Liver (tissue), 9 donors: ENCODE data around the gene COMMD1. TPM values are rescaled to one million over a fixed set of nuclear protein-coding genes. Genes with fewer than 3 reads are reported as not detected.

Experiments used
- DNase-seq: peaks from one replicate; pipeline ENCODE4 v3.0.0-alpha.2; 2017; ENCODE audit warnings: low spot score
- H3K27ac ChIP-seq, 2 donors: one replicate each; pipeline ENCODE4 v1.7.0; 2013; ENCODE audit warnings: inconsistent platforms in 2 of 2, low read length in 2 of 2, control low read depth in 1 of 2, low read depth in 1 of 2, mild to moderate bottlenecking in 1 of 2
- H3K27me3 ChIP-seq, 4 donors: one replicate each; pipeline versions ENCODE4 v1.6.1 to v1.7.0; 2013; ENCODE audit warnings: low read length in 3 of 4, inconsistent platforms in 1 of 4, mild to moderate bottlenecking in 1 of 4, moderate library complexity in 1 of 4; ENCODE audit not compliant: control insufficient read depth in 4 of 4, insufficient read depth in 4 of 4
- H3K36me3 ChIP-seq, 4 donors: one replicate each; pipeline versions ENCODE4 v1.6.1 to v1.7.0; 2013; ENCODE audit warnings: low read length in 3 of 4, mild to moderate bottlenecking in 3 of 4, low read depth in 1 of 4, moderate library complexity in 1 of 4; ENCODE audit not compliant: control insufficient read depth in 4 of 4, insufficient read depth in 3 of 4
- H3K4me1 ChIP-seq, 4 donors: one replicate each; pipeline versions ENCODE4 v1.6.1 to v1.7.0; 2013; ENCODE audit warnings: low read length in 3 of 4, mild to moderate bottlenecking in 3 of 4, moderate library complexity in 1 of 4; ENCODE audit not compliant: control insufficient read depth in 4 of 4, insufficient read depth in 4 of 4
- H3K4me3 ChIP-seq, 3 donors: one replicate each; pipeline versions ENCODE4 v1.6.1 to v1.7.0; 2013; ENCODE audit warnings: low read length in 3 of 3, control low read depth in 1 of 3, low read depth in 1 of 3, mild to moderate bottlenecking in 1 of 3
- H3K9ac ChIP-seq, 2 donors: one replicate each; pipeline ENCODE4 v1.7.0; 2013; ENCODE audit warnings: low read length in 2 of 2, mild to moderate bottlenecking in 2 of 2, moderate library complexity in 2 of 2, control low read depth in 1 of 2, low read depth in 1 of 2
- H3K9me3 ChIP-seq, 4 donors: one replicate each; pipeline versions ENCODE4 v1.6.1 to v1.7.0; 2013; ENCODE audit warnings: low read length in 3 of 4; ENCODE audit not compliant: control insufficient read depth in 4 of 4
- ATF3 ChIP-seq: IDR thresholded peaks from 2 replicates; pipeline ENCODE4 v1.6.1; 2016; ENCODE audit warnings: antibody characterized with exemption
- CTCF ChIP-seq: fragments of 150-350 bp; IDR thresholded peaks from 2 replicates; pipeline ENCODE4 v1.5.1; 2017; ENCODE audit warnings: improper control_type of control experiment, low read depth, low read length; ENCODE audit not compliant: missing input control
- EGR1 ChIP-seq, 2 donors: IDR thresholded peaks; 2 replicates each; pipeline ENCODE4 v1.6.1; 2016 to 2018; ENCODE audit warnings: antibody characterized with exemption in 2 of 2, low read depth in 2 of 2
- FOXA1 ChIP-seq: IDR thresholded peaks from 2 replicates; pipeline ENCODE4 v1.6.1; 2016; ENCODE audit warnings: antibody characterized with exemption
- FOXA2 ChIP-seq: IDR thresholded peaks from 2 replicates; pipeline ENCODE4 v1.6.1; 2016; ENCODE audit warnings: antibody characterized with exemption
- GABPA ChIP-seq, 2 donors: IDR thresholded peaks in 1 of 2; conservative IDR thresholded peaks in 1 of 2; 2 replicates each; pipeline ENCODE4 v1.6.1; 2016; ENCODE audit warnings: antibody characterized with exemption in 2 of 2, mild to moderate bottlenecking in 1 of 2, moderate library complexity in 1 of 2
- HNF4A ChIP-seq, 2 donors: conservative IDR thresholded peaks; 2 replicates each; pipeline ENCODE4 v1.6.1; 2016; ENCODE audit warnings: antibody characterized with exemption in 2 of 2, mild to moderate bottlenecking in 2 of 2
- HNF4G ChIP-seq: IDR thresholded peaks from 2 replicates; pipeline ENCODE4 v1.6.1; 2016; ENCODE audit warnings: antibody characterized with exemption
- JUND ChIP-seq, 2 donors: IDR thresholded peaks; 2 replicates each; pipeline ENCODE4 v1.6.1; 2016; ENCODE audit warnings: antibody characterized with exemption in 2 of 2
- MAX ChIP-seq: IDR thresholded peaks from 2 replicates; pipeline ENCODE4 v1.6.1; 2016; ENCODE audit warnings: antibody characterized with exemption
- NR2F2 ChIP-seq: IDR thresholded peaks from 2 replicates; pipeline ENCODE4 v1.6.1; 2016; ENCODE audit warnings: antibody characterized with exemption
- RAD21 ChIP-seq, 2 donors: IDR thresholded peaks; 2 replicates each; pipeline ENCODE4 v1.6.1; 2016; ENCODE audit warnings: antibody characterized with exemption in 2 of 2, mild to moderate bottlenecking in 2 of 2
- REST ChIP-seq: IDR thresholded peaks from 2 replicates; pipeline ENCODE4 v1.6.1; 2016; ENCODE audit warnings: antibody characterized with exemption, mild to moderate bottlenecking
- RXRA ChIP-seq, 2 donors: IDR thresholded peaks; 2 replicates each; pipeline ENCODE4 v1.6.1; 2017 to 2018; ENCODE audit warnings: antibody characterized with exemption in 2 of 2, mild to moderate bottlenecking in 1 of 2
- SP1 ChIP-seq: IDR thresholded peaks from 2 replicates; pipeline ENCODE4 v1.6.1; 2018; ENCODE audit warnings: antibody characterized with exemption, mild to moderate bottlenecking
- TAF1 ChIP-seq: conservative IDR thresholded peaks from 2 replicates; pipeline ENCODE4 v1.6.1; 2016; ENCODE audit warnings: antibody characterized with exemption, mild to moderate bottlenecking
- YY1 ChIP-seq: IDR thresholded peaks from 2 replicates; pipeline ENCODE4 v1.6.1; 2016; ENCODE audit warnings: antibody characterized with exemption, mild to moderate bottlenecking
- ZBTB33 ChIP-seq: IDR thresholded peaks from 2 replicates; pipeline ENCODE4 v1.6.1; 2016; ENCODE audit warnings: antibody characterized with exemption
- WGBS: extraction: QIAGEN DNeasy Blood & Tissue Kit; methylation state at CpG from one replicate; pipeline ENCODE4 v1.1.7; 2013; 5-methylcytosine and 5-hydroxymethylcytosine counted together
- polyA plus RNA-seq, 2 donors: library from polyadenylated mRNA; stranded (reverse) in 1 of 2; unstranded in 1 of 2; fragments of 200-250 nt in 1 of 2; fragments of >200 nt in 1 of 2; fragmentation: Nextera tagmentation in 1 of 2; extraction: Ambion mirVana in 1 of 2; gene quantifications; one replicate each; pipeline versions ENCODE4 v1.2.1 to v1.2.3, GENCODE V29; 2013 to 2015
- total RNA-seq, 2 donors: library from RNA; depleted of rRNA; stranded (reverse); fragments of >200 nt; gene quantifications; one replicate each; pipeline ENCODE4 v1.2.3, GENCODE V29; 2014
- donor health status: healthy.
- donor health status: healthy.
- donor health status: healthy.
- donor health status: healthy.
- donor health status: healthy.

COMMD1 gene
- total and polyA plus RNA-seq, 4 donors, result 17.4 to 47.9 (median 20.7) TPM

- Histone ChIP-seq H3K27me3 (no peaks in the 10 kb centered on the region), H3K36me3 (no peaks in the 10 kb centered on the region), H3K27ac (no peak overlapping the region), H3K9me3 (no peaks in the 10 kb centered on the region), H3K4me1 (no peaks in the 10 kb centered on the region), H3K9ac (no peak overlapping the region), H3K4me3 (no peak overlapping the region)
- 98% methylated on average over 2 of the region's 2 CpGs for WGBS
- no peak for TF ChIP-seq NR2F2
- no peak for TF ChIP-seq FOXA1
- TF ChIP-seq EGR1 (IDR thresholded peaks at IDR 0.05; ENCODE audit: low read depth in 2 of 2), result no peak
- no peak for TF ChIP-seq RAD21 (IDR thresholded peaks at IDR 0.05)
- no peak for TF ChIP-seq REST
- no peak for TF ChIP-seq MAX
- TF ChIP-seq ATF3, result no peak
- TF ChIP-seq CTCF, result no peak
- no peak for TF ChIP-seq GABPA (IDR thresholded peaks at IDR 0.05 in 1 of 2, conservative IDR thresholded peaks at IDR 0.05 in 1 of 2)
- TF ChIP-seq FOXA2, result no peak
- no peak for TF ChIP-seq SP1
- TF ChIP-seq RXRA (IDR thresholded peaks at IDR 0.05), result no peak
- TF ChIP-seq HNF4G, result no peak
- no peak for TF ChIP-seq ZBTB33
- no peak for DNase-seq
Observed at GRCh38 chr2:62101886-62102285, 196.4 kb downstream of the COMMD1 start.

GRCh38 chr2:62102402-62102920, 197.0 kb downstream of the COMMD1 start:
- no peak for DNase-seq
- Histone ChIP-seq H3K27ac (no peak overlapping the region), H3K4me1 (no peaks in the 10 kb centered on the region), H3K9me3 (no peaks in the 10 kb centered on the region), H3K9ac (no peak overlapping the region), H3K4me3 (no peak overlapping the region), H3K36me3 (no peaks in the 10 kb centered on the region), H3K27me3 (no peaks in the 10 kb centered on the region)
- WGBS, result 97% methylated on average over 1 of the region's 1 CpG
- TF ChIP-seq GABPA (IDR thresholded peaks at IDR 0.05 in 1 of 2, conservative IDR thresholded peaks at IDR 0.05 in 1 of 2) (no peak), JUND (IDR thresholded peaks at IDR 0.05) (no peak), REST (no peak), FOXA2 (no peak), YY1 (no peak), ZBTB33 (no peak), ATF3 (no peak), EGR1 (IDR thresholded peaks at IDR 0.05; ENCODE audit: low read depth in 2 of 2) (no peak), SP1 (no peak), TAF1 (no peak), FOXA1 (no peak), HNF4A (conservative IDR thresholded peaks at IDR 0.05) (no peak)
